SU-DHL-6 (cell line): ENCODE measurements around the gene GLOD4.
"Not testable (repeated sequence)": the region's sequence is repeated elsewhere in the genome, so short reads cannot be mapped to it uniquely, and the experiment has no call there.

ENCODE experiments used
- EZH2phosphoT487 ChIP-seq: fragments of 200-600 bp; sonication (generic), shearing (Covaris generic); conservative IDR thresholded peaks from 2 replicates; pipeline ENCODE4 v1.6.1; 2018; ENCODE audit warnings: mild to moderate bottlenecking, antibody characterized with exemption, low read length, moderate library complexity, mixed read lengths
- TF ChIP-seq, protein P1 (sequence below): fragments of 200-600 bp; sonication (generic); IDR thresholded peaks from one replicate; pipeline ENCODE4 v1.5.1; 2017; ENCODE audit warnings: antibody characterized with exemption, mild to moderate bottlenecking, low read length, moderate library complexity; ENCODE audit not compliant: insufficient read depth, poor library complexity, severe bottlenecking

GRCh38 chr17:789931-790873 is 8.1 kb upstream of the GLOD4 start:
- TF ChIP-seq, protein P1, sequence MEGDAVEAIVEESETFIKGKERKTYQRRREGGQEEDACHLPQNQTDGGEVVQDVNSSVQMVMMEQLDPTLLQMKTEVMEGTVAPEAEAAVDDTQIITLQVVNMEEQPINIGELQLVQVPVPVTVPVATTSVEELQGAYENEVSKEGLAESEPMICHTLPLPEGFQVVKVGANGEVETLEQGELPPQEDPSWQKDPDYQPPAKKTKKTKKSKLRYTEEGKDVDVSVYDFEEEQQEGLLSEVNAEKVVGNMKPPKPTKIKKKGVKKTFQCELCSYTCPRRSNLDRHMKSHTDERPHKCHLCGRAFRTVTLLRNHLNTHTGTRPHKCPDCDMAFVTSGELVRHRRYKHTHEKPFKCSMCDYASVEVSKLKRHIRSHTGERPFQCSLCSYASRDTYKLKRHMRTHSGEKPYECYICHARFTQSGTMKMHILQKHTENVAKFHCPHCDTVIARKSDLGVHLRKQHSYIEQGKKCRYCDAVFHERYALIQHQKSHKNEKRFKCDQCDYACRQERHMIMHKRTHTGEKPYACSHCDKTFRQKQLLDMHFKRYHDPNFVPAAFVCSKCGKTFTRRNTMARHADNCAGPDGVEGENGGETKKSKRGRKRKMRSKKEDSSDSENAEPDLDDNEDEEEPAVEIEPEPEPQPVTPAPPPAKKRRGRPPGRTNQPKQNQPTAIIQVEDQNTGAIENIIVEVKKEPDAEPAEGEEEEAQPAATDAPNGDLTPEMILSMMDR, result not testable (repeated sequence)
- not testable (repeated sequence) for TF ChIP-seq EZH2phosphoT487
